SH-SY5Y (cell line): ENCODE measurements around the gene NCKIPSD.

Source experiments
- GATA2 ChIP-seq: IDR thresholded peaks from 2 replicates; pipeline ENCODE4 v1.6.1; 2011; ENCODE audit warnings: mild to moderate bottlenecking, low read depth, low read length
- GATA3 ChIP-seq: IDR thresholded peaks from 2 replicates; pipeline ENCODE4 v1.6.1; 2011; ENCODE audit warnings: low read depth, mild to moderate bottlenecking, low read length, moderate library complexity

GRCh38 chr3:48684480-48685143 is 1.1 kb downstream of the NCKIPSD start:
- TF ChIP-seq GATA2 (no peak), GATA3 (no peak)
